ENCODE results near the gene GRK4. TPM values are rescaled to one million over a fixed set of nuclear protein-coding genes. Genes with fewer than 3 reads are reported as not detected.

GRK4 gene
- total and polyA plus RNA-seq, 12 donors = 4.7 to 29.2 (median 8.0) TPM

DNA sequence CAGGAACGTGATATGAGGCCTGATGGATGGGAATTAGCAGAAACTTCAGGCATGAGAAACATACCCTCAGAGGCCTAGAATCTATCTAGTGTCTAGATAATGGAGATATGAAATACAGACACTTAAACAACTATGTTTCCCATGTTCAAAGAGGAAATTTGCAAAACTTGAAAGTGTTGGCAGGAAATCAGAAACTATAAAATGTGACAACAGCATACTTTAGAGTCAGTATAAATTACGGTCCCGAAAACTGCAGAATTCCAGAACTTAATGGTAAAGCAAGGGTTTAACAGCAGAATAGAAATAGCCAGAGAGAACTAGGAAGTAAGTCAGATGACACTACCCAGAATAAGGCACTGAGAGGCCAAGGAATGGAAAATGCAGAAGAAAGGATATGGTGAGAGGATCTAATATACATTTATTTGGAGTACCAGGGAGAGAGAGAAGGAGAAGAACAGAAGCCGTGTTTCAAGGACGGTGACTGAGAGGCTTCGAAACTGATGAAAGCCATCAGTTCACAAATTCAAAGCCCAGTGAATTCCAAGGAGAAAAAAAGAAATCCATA, 103.5 kb downstream of the GRK4 start:
- H3K27me3 ChIP-seq = no peaks in the 10 kb centered on the region
- 83 to 87% (median 85%) methylated on average over 6 of the region's 6 CpGs for WGBS, 4 donors
- no peaks in the 10 kb centered on the region for H3K9me3 ChIP-seq (replicated peaks in 1 of 3)
- intact Hi-C loops (cut with DNase I) = no loop called here
- TF ChIP-seq, protein P1, sequence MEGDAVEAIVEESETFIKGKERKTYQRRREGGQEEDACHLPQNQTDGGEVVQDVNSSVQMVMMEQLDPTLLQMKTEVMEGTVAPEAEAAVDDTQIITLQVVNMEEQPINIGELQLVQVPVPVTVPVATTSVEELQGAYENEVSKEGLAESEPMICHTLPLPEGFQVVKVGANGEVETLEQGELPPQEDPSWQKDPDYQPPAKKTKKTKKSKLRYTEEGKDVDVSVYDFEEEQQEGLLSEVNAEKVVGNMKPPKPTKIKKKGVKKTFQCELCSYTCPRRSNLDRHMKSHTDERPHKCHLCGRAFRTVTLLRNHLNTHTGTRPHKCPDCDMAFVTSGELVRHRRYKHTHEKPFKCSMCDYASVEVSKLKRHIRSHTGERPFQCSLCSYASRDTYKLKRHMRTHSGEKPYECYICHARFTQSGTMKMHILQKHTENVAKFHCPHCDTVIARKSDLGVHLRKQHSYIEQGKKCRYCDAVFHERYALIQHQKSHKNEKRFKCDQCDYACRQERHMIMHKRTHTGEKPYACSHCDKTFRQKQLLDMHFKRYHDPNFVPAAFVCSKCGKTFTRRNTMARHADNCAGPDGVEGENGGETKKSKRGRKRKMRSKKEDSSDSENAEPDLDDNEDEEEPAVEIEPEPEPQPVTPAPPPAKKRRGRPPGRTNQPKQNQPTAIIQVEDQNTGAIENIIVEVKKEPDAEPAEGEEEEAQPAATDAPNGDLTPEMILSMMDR (IDR thresholded peaks at IDR 0.05) = no peak
- TF ChIP-seq POLR2A (IDR thresholded peaks at IDR 0.05) = no peak
- no peak overlapping the region for H3K27ac ChIP-seq
- no peak for DNase-seq
- H3K4me1 ChIP-seq (replicated peaks in 1 of 2) = no peaks in the 10 kb centered on the region
- no peak overlapping the region for H3K4me3 ChIP-seq
- no peaks in the 10 kb centered on the region for H3K36me3 ChIP-seq (replicated peaks in 1 of 2)

DNA sequence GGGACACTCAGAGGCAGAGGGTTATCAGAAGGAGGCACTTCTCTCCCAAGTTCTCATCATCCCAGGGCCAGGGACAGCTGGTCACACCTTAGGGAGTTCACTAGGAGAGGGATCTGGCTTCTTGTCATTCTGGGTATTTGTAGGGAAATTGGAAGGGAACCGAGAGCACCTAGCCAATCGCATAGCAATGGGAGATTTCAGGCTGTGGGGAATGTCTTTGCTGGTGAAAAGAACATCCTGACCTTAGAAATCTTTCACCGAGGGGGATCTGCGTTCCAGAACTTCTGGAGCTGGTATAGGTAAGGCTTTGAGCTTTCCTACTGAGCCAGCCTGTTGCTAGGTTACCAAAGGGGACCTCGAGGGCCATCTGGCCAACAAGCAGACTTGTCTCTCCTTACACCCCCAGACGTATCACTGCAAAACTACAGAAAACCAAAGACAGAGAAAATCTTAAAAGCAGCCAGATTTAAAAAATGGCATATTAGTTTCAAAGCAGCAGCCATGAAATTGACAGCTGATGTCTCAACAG, 104.2 kb downstream of the GRK4 start:
- intact Hi-C loops (cut with DNase I) = no loop called here
- no peak for DNase-seq
- Histone ChIP-seq H3K9me3 (replicated peaks in 1 of 3) (no peaks in the 10 kb centered on the region), H3K27ac (no peak overlapping the region), H3K27me3 (no peaks in the 10 kb centered on the region), H3K4me3 (no peak overlapping the region), H3K4me1 (replicated peaks in 1 of 2) (no peaks in the 10 kb centered on the region), H3K36me3 (replicated peaks in 1 of 2) (no peaks in the 10 kb centered on the region)
- 82 to 88% (median 83%) methylated on average over 6 of the region's 6 CpGs for WGBS, 4 donors
- TF ChIP-seq POLR2A (IDR thresholded peaks at IDR 0.05) = no peak
- TF ChIP-seq, protein P1 (IDR thresholded peaks at IDR 0.05) = no peak

DNA sequence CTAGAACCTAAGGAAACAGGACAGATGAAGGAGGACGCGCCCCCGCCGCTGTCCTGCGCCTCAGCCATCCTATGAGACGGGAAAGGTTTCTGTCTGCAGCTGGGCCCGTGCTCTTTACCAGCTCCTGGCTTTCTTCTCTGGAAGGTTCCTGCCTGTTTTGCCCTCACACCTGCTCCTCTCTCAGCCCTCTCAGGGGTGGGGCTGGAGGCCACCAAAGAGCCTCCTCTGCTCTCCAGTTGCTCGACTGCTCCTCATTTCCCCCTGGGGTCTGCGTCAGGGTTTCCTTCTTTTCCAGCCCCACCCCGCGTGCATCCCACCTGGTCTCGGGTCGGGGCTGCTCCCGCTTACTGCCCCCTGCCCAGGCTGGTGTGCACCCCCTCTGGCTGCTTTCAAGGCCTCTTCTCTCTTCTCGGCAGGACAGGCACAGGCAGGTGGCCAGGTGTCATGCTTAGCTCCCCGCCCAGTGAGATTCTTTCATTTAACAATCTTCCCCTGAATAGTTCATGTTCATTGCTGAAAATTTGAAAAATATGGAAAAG, 106.4 kb downstream of the GRK4 start:
- TF ChIP-seq POLR2A (IDR thresholded peaks at IDR 0.05) = no peak
- TF ChIP-seq, protein P1 (IDR thresholded peaks at IDR 0.05) = no peak
- Histone ChIP-seq H3K4me3 (no peak overlapping the region), H3K4me1 (replicated peaks in 1 of 2) (peaks cover 5% of the 10 kb centered on the region in 2 donors), H3K36me3 (replicated peaks in 1 of 2) (no peaks in the 10 kb centered on the region), H3K27ac (no peak overlapping the region), H3K27me3 (no peaks in the 10 kb centered on the region), H3K9me3 (replicated peaks in 1 of 3) (no peaks in the 10 kb centered on the region)
- intact Hi-C loops (cut with DNase I) = no loop called here
- DNase-seq = no peak
- 86 to 87% (median 86%) methylated on average over 16 of the region's 16 CpGs for WGBS, 4 donors

DNA sequence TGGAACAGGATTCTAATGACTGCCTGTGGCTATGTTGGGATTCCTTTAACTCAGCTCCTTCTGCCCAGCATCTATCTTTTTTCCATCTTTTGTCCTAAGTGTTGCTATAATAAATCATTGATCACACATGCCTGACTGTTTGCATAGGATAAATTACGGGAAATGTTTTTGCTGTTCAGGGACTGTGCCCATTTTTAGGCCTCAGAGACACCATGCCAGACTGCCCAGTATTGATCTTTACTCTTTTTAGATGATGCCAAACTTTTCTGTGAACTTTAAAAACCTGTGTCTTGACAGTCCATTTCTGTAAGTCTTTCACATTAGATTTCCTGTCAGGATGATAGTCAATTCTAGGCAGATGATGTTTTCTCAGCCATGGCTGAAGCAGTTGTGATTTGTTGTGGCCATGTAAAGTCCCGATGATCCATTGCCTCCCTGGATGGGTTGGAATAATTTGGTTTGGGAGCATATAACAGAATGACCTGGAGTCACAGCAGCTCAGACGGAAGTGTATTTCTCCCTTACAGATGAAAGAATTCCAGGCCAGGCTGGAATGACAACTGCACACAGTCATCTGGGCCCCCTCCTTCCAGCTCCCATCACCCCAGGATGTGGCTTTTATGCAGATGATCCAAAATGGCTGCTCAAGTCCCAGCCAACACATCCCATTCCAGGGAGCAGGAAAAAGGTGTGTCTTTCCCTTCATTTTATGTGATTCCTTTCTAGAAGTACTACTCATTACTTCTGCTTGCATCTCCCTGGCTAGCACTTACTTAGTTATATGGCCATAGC, 107.5 kb downstream of the GRK4 start:
- Histone ChIP-seq H3K4me3 (no peak overlapping the region), H3K36me3 (replicated peaks in 1 of 2) (no peaks in the 10 kb centered on the region), H3K27ac (no peak overlapping the region), H3K27me3 (no peaks in the 10 kb centered on the region), H3K4me1 (replicated peaks in 1 of 2) (peaks cover 9% of the 10 kb centered on the region in 2 donors), H3K9me3 (replicated peaks in 1 of 3) (no peaks in the 10 kb centered on the region)
- no peak for DNase-seq
- intact Hi-C loops (cut with DNase I) = no loop called here
- TF ChIP-seq, protein P1 (IDR thresholded peaks at IDR 0.05) = no peak
- TF ChIP-seq POLR2A (IDR thresholded peaks at IDR 0.05) = no peak
- WGBS, 4 donors = 75 to 89% (median 83%) methylated on average over 3 of the region's 3 CpGs
